Measurements from ENCODE around the gene CFAP91. TPM values are rescaled to one million over a fixed set of nuclear protein-coding genes. Genes with fewer than 3 reads are reported as not detected.

CFAP91 gene
- total and polyA plus RNA-seq, 2 experiments from 2014 or later = 2.4 to 3.7 TPM

- H3K79me2 ChIP-seq (replicated peaks; ENCODE audit: insufficient read depth) = no peaks in the 10 kb centered on the region
- TF ChIP-seq JUNB (IDR thresholded peaks at IDR 0.05; ENCODE audit: unreplicated experiment) (no peak), NANOG (IDR thresholded peaks at IDR 0.05; ENCODE audit: borderline replicate concordance) (no peak), ETS1 (IDR thresholded peaks at IDR 0.05) (no peak), EZH2 (IDR thresholded peaks at IDR 0.05; ENCODE audit: low read depth, unreplicated experiment) (no peak), REST (IDR thresholded peaks at IDR 0.05; ENCODE audit: unreplicated experiment) (no peak), CTCF (conservative IDR thresholded peaks at IDR 0.05; ENCODE audit: low read depth in 2 of 2) (no peak), EZH2phosphoT487 (IDR thresholded peaks at IDR 0.05; ENCODE audit: unreplicated experiment) (no peak)
- no peak overlapping the region for H3K4me3 ChIP-seq
- Mint-ChIP-seq H3K4me3 (no peak overlapping the region), H3K27me3 (ENCODE audit: insufficient read depth, low read depth, poor library complexity) (no peaks in the 10 kb centered on the region), H3K4me1 (no peaks in the 10 kb centered on the region; the same call in 2 of the 3 replicates), H3K27ac (no peak overlapping the region), H3K36me3 (ENCODE audit: low read depth) (peaks cover 4% of the 10 kb centered on the region; the same call in 2 of the 3 replicates), H3K9me3 (peaks cover 15% of the 10 kb centered on the region)
- no peak overlapping the region for H3K27ac ChIP-seq (ENCODE audit: low read depth)
- H3K4me2 ChIP-seq = no peak overlapping the region
- no peaks in the 10 kb centered on the region for H3K36me3 ChIP-seq (ENCODE audit: insufficient read depth)
- no peaks in the 10 kb centered on the region for H4K20me1 ChIP-seq (replicated peaks; ENCODE audit: insufficient read depth)
- no peaks in the 10 kb centered on the region for H3F3A ChIP-seq (replicated peaks; ENCODE audit: low read depth)
- H3K9me2 ChIP-seq (ENCODE audit: insufficient read depth) = no peaks in the 10 kb centered on the region
- ATAC-seq = no peak
- no peaks in the 10 kb centered on the region for H3K4me1 ChIP-seq (ENCODE audit: insufficient read depth)
- no peak for DNase-seq (ENCODE audit: low spot score)
- H3K27me3 ChIP-seq (ENCODE audit: insufficient read depth) = no peaks in the 10 kb centered on the region
- H2AFZ ChIP-seq = no peak overlapping the region
These were observed 19.4 kb upstream of the CFAP91 start for GRCh38 chr3:119683421-119683820.

GRCh38 chr3:119690043-119690656, 12.7 kb upstream of the CFAP91 start:
- H3K27ac Mint-ChIP-seq = no peak overlapping the region
- Histone ChIP-seq H3K4me2 (no peak overlapping the region), H2AFZ (no peak overlapping the region), H3K27ac (ENCODE audit: low read depth) (no peak overlapping the region), H3F3A (replicated peaks; ENCODE audit: low read depth) (no peaks in the 10 kb centered on the region), H3K79me2 (replicated peaks; ENCODE audit: insufficient read depth) (no peaks in the 10 kb centered on the region), H3K4me1 (ENCODE audit: insufficient read depth) (no peaks in the 10 kb centered on the region), H3K36me3 (ENCODE audit: insufficient read depth) (no peaks in the 10 kb centered on the region), H3K9me2 (ENCODE audit: insufficient read depth) (peaks cover 5% of the 10 kb centered on the region; the same call in 1 of the 2 replicates), H3K4me3 (no peak overlapping the region), H4K20me1 (replicated peaks; ENCODE audit: insufficient read depth) (no peaks in the 10 kb centered on the region), H3K27me3 (ENCODE audit: insufficient read depth) (no peaks in the 10 kb centered on the region)
- H3K27me3 Mint-ChIP-seq (ENCODE audit: insufficient read depth, low read depth, poor library complexity) = no peaks in the 10 kb centered on the region
- peaks cover 4% of the 10 kb centered on the region; the same call in 2 of the 3 replicates for H3K36me3 Mint-ChIP-seq (ENCODE audit: low read depth)
- H3K4me1 Mint-ChIP-seq = no peaks in the 10 kb centered on the region; the same call in 2 of the 3 replicates
- DNase-seq (ENCODE audit: low spot score) (peak; percentile 68), ATAC-seq (peak; percentile 66)
- no peak overlapping the region for H3K4me3 Mint-ChIP-seq
- no peak for TF ChIP-seq EZH2phosphoT487 (IDR thresholded peaks at IDR 0.05; ENCODE audit: unreplicated experiment)
- peak; percentile 56 to 78 for TF ChIP-seq CTCF (conservative IDR thresholded peaks at IDR 0.05; ENCODE audit: low read depth in 2 of 2)
- TF ChIP-seq STAT1 (IDR thresholded peaks at IDR 0.05; ENCODE audit: unreplicated experiment) = no peak
- TF ChIP-seq CREB1 (CRISPR knock-in tag; IDR thresholded peaks at IDR 0.05; ENCODE audit: low read depth) = no peak
- no peak for TF ChIP-seq JUNB (IDR thresholded peaks at IDR 0.05; ENCODE audit: unreplicated experiment)
- TF ChIP-seq REST (IDR thresholded peaks at IDR 0.05; ENCODE audit: unreplicated experiment) = no peak
- TF ChIP-seq ZNF114 (CRISPR knock-in tag; IDR thresholded peaks at IDR 0.05) = no peak
- no peak for TF ChIP-seq POLR2AphosphoS5 (IDR thresholded peaks at IDR 0.05; ENCODE audit: low read depth)
- TF ChIP-seq EZH2 (IDR thresholded peaks at IDR 0.05; ENCODE audit: low read depth, unreplicated experiment) = no peak
- peaks cover 15% of the 10 kb centered on the region for H3K9me3 Mint-ChIP-seq

Measured in GM23338 (cell line).